ENCODE measurements around the gene RRM1.

DNA sequence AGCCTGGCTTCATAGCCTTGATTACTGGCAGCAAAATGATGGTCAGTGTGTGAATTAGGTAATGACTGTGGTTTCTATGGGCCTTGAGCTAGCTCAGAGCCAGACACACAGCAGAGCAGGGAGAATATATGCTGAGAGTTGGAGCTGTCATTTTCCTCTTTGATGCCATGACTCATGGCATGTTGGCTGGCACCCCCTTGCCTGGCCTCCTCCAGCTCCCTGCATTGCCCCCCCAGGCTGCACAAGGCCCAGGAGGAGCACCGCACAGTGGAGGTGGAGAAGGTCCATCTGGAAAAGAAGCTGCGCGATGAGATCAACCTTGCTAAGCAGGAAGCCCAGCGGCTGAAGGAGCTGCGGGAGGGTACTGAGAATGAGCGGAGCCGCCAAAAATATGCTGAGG lies 20.3 kb upstream of the RRM1 start:
- TF ChIP-seq SMC3 (IDR thresholded peaks at IDR 0.05; ENCODE audit: borderline replicate concordance, low read length) = no peak
- TF ChIP-seq POLR2A (IDR thresholded peaks at IDR 0.05; ENCODE audit: low read depth, low read length) = no peak
